Lower lobe of right lung (tissue), 2 donors: Measurements from ENCODE around the gene TBX21. TPM values are rescaled to one million over a fixed set of nuclear protein-coding genes. Genes with fewer than 3 reads are reported as not detected.

Source experiments
- ATAC-seq, 2 donors: fragments of 200-7000 bp; cut with Tn5 transposase; one replicate each; pipeline ENCODE4 v1.9.1; 2020 to 2022; ENCODE audit warnings: mild to moderate bottlenecking in 2 of 2, moderate library complexity in 2 of 2
- DNase-seq: peaks from one replicate; pipeline ENCODE4 v3.0.0-alpha.2; 2020
- H3K27ac ChIP-seq: fragments of 200-600 bp; one replicate; pipeline ENCODE4 v1.8.0; 2022
- H3K27me3 ChIP-seq: fragments of 200-600 bp; one replicate; pipeline ENCODE4 v1.8.0; 2022; ENCODE audit warnings: low read depth
- H3K36me3 ChIP-seq: fragments of 200-600 bp; one replicate; pipeline ENCODE4 v1.8.0; 2022; ENCODE audit warnings: mild to moderate bottlenecking
- H3K4me1 ChIP-seq: fragments of 200-600 bp; one replicate; pipeline ENCODE4 v1.8.0; 2022
- H3K4me3 ChIP-seq: fragments of 200-600 bp; one replicate; pipeline ENCODE4 v1.8.0; 2022; ENCODE audit warnings: mild to moderate bottlenecking
- H3K9me3 ChIP-seq: fragments of 200-600 bp; one replicate; pipeline ENCODE4 v1.8.0; 2022
- intact Hi-C: fragments of 100-400 bp; cut with DNase I; formaldehyde crosslinking; loops from one replicate; pipeline ENCODE4 v1.11.0; 2022
- total RNA-seq: library from RNA; stranded (reverse); fragmentation: NEBNext Ultra II Directional; extraction: Animal tissue kit (Norgen Biotek cat#: 25700); gene quantifications from one replicate; pipeline ENCODE4 v1.2.1, GENCODE V29; 2021
- TF ChIP-seq, protein P1 (sequence below): fragments of 200-600 bp; IDR thresholded peaks from one replicate; pipeline ENCODE4 v1.8.0; 2022; ENCODE audit warnings: antibody characterized with exemption, mild to moderate bottlenecking
- donor health status: DM: no; HTN: yes; CAD: no; lungs with severe emphysema.

Gene TBX21
- total RNA-seq, 1 donor from 2014 or later, result 3.6 TPM

DNA sequence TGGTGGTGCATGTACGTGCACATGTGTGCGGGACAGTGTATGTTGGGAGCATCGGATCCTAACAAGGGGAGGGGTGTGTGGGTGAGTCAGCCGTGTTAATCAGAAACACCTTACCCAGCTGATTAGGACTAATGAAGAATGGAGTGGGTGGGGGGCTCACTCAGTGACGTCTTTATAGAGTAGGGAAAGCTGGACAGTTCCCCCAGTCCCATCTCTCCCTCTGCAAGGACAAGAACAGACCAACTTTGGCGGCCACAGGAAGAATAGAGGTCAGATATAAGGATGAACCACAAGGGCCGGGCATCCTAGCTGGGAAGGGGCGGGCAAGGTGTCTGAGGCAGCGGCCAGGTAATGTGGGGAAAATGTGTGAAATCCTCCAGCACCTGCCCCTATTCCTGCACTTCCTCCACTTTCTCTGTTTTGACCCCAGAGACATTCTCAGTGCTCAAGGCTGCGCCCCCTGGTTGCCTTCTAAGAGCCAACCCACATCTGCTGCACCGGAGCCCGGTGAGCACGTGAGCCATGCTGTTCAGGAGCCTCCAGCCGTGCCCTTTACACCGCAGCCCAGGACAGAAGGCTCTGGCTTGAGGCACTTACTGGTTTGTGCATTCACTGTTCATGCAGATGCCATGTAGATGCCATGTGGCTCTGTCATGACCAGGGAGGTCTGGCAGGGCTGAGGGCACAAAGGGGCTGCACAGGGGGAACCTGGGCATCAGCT, 18.9 kb upstream of the TBX21 start:
- no peaks in the 10 kb centered on the region for H3K9me3 ChIP-seq
- intact Hi-C loops, result no loop called here
- TF ChIP-seq, protein P1, sequence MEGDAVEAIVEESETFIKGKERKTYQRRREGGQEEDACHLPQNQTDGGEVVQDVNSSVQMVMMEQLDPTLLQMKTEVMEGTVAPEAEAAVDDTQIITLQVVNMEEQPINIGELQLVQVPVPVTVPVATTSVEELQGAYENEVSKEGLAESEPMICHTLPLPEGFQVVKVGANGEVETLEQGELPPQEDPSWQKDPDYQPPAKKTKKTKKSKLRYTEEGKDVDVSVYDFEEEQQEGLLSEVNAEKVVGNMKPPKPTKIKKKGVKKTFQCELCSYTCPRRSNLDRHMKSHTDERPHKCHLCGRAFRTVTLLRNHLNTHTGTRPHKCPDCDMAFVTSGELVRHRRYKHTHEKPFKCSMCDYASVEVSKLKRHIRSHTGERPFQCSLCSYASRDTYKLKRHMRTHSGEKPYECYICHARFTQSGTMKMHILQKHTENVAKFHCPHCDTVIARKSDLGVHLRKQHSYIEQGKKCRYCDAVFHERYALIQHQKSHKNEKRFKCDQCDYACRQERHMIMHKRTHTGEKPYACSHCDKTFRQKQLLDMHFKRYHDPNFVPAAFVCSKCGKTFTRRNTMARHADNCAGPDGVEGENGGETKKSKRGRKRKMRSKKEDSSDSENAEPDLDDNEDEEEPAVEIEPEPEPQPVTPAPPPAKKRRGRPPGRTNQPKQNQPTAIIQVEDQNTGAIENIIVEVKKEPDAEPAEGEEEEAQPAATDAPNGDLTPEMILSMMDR, result no peak
- DNase-seq, result no peak
- no peaks in the 10 kb centered on the region for H3K4me1 ChIP-seq
- ATAC-seq, result no peak
- H3K27ac ChIP-seq, result no peak overlapping the region
- H3K4me3 ChIP-seq, result no peak overlapping the region
- peaks cover 25% of the 10 kb centered on the region for H3K36me3 ChIP-seq
- peaks cover 13% of the 10 kb centered on the region for H3K27me3 ChIP-seq

DNA sequence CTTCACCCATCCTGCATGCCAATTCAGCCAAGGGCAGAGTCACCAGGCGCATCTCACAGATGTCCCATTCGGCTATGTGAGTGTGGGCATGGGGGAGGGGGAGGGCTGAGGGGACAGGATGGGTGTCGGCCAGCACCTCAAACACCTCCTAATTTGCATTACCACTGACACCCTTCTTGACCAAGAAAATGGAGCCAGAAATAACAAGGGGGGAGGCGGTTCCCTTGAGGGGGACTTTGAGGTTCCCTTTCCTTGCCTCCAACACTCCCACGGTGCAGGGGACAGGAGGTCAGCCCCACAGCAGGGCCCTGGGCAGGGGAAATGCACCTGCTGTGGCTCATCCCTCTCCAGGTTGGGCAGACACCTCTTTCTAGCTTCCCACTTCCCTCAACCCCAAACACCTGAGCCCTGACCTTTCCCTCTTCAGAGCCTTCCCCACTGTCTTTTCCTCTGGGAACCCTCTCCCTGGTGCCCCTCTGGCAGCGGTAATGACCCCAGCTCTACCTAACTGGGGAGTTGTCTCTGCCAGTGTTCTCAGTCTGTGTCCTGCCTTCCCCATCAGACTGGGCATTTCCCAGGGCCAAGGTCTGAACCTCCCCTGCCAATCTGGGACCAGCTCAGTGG, 18.2 kb upstream of the TBX21 start:
- H3K27me3 ChIP-seq, result peaks cover 20% of the 10 kb centered on the region
- ATAC-seq (peak in 1 of 2 donors; percentile 14), DNase-seq (no peak)
- TF ChIP-seq, protein P1, result no peak
- H3K9me3 ChIP-seq, result no peaks in the 10 kb centered on the region
- intact Hi-C loops, result no loop called here
- no peak overlapping the region for H3K27ac ChIP-seq
- no peaks in the 10 kb centered on the region for H3K4me1 ChIP-seq
- peaks cover 18% of the 10 kb centered on the region for H3K36me3 ChIP-seq
- H3K4me3 ChIP-seq, result no peak overlapping the region

DNA sequence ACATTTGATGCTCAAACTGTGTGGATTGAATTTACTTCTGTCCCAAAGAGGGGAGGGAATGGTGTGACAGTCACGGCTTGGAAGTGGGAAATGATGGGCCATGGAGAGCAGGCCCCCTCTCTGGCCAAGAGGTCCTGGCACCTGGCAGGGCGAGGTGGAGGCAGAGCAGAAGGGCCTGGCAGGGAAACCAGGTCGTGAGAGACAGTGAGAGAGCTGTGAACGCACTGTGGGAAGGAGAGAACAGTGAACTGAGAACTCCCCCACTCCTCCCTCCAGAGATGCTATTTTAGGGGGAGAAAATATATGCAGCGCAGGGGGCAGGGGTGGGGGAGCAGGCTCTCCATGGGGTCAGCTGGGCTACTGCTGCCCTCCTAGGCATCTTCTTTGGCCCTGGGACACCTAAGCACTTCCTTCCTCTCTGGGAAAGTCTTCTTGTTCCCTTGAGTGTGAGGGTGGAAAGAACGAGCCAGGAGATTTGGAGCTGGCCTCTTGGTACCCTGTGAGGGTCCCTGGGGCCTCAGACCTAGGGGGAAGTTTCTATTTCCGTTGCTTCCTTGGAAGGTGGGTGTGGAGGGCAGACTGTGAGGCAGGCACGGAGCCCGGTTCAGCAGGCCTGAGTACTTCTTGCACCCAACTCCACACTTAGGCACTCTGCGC, 17.2 kb upstream of the TBX21 start:
- H3K4me3 ChIP-seq, result no peak overlapping the region
- DNase-seq (no peak), ATAC-seq (no peak)
- H3K36me3 ChIP-seq, result peaks cover 8% of the 10 kb centered on the region
- H3K27me3 ChIP-seq, result peaks cover 29% of the 10 kb centered on the region
- intact Hi-C loops, result no loop called here
- no peaks in the 10 kb centered on the region for H3K9me3 ChIP-seq
- TF ChIP-seq, protein P1, result no peak
- H3K4me1 ChIP-seq, result peaks cover 4% of the 10 kb centered on the region
- H3K27ac ChIP-seq, result no peak overlapping the region

DNA sequence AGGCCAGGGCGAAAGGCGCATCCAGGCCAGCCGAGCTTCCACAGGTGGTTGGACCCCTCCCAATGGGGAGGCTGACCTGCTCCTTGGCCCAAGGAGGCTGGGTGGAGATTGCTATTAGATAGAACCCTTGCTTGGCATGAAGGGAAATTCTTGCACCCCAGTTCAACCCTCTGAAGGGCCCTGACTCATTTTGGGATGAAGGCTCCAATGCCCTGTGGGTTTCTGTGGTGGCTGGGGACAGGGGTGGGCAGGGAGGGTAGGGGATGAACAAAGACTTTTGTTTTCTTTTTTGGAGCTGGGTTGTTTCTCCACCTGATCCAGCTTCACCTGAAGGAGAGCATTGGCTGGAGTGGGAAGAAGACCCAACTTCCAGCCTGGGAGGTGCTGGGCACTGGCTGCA, 16.7 kb upstream of the TBX21 start:
- DNase-seq (no peak), ATAC-seq (no peak)
- H3K4me1 ChIP-seq, result peaks cover 10% of the 10 kb centered on the region
- H3K27me3 ChIP-seq, result peaks cover 35% of the 10 kb centered on the region
- intact Hi-C loops, result no loop called here
- no peak overlapping the region for H3K4me3 ChIP-seq
- H3K27ac ChIP-seq, result no peak overlapping the region
- no peaks in the 10 kb centered on the region for H3K9me3 ChIP-seq
- peaks cover 3% of the 10 kb centered on the region for H3K36me3 ChIP-seq
- TF ChIP-seq, protein P1, result no peak

DNA sequence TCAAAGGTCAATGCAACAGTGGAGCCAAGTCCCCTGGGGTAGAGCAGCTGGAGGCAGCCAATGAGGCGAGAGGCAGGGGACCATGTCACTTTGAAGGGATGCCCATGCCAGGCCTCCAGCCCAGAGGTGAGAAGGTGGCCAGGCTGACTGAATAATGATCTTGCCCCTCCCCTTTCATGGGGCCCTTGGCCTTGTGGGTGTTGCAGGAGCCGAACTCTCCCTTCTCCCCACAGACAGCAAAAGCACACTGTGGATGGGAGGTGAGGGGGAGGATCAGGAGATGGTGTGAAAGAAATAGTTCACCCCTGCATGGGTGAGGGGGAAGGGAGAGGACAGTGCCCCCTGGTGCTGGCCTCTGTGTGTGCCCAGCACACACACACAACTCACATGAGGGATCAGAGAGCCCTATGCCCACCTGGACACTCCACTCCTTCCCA, 15.8 kb upstream of the TBX21 start:
- Histone ChIP-seq H3K27ac (no peak overlapping the region), H3K4me1 (peaks cover 14% of the 10 kb centered on the region), H3K9me3 (no peaks in the 10 kb centered on the region), H3K27me3 (peaks cover 43% of the 10 kb centered on the region), H3K4me3 (no peak overlapping the region), H3K36me3 (no peaks in the 10 kb centered on the region)
- DNase-seq (no peak), ATAC-seq (peak in 1 of 2 donors; percentile 22)
- intact Hi-C loops, result no loop called here
- TF ChIP-seq, protein P1, result peak; percentile 35
